G401 (cell line): ENCODE data around the gene FAM114A1. TPM values are rescaled to one million over a fixed set of nuclear protein-coding genes. Genes with fewer than 3 reads are reported as not detected.
A peak's percentile ranks its signal among the peaks of the same experiment; 100 is the strongest.
"Not testable (repeated sequence)": the region's sequence is repeated elsewhere in the genome, so short reads cannot be mapped to it uniquely, and the experiment has no call there.

Source experiments
- DNase-seq: peaks from one replicate; pipeline ENCODE4 v3.0.0-alpha.2; 2015; ENCODE audit warnings: low spot score
- in situ Hi-C: cut with HindIII; loops from 2 replicates; pipeline ENCODE4 v1.10.0; 2016; ENCODE audit warnings: low sequenced_read_pairs, mixed read lengths
- total RNA-seq: library from RNA; depleted of rRNA; stranded (reverse); fragments of >200 nt; shearing (Covaris generic); gene quantifications from 2 replicates; pipeline ENCODE4 v1.2.3, GENCODE V29; 2014

Gene FAM114A1
- total RNA-seq, 1 experiment from 2014 or later, result 8.7 TPM

- DNase-seq, result no peak
- in situ Hi-C loops, result no loop called here
Observed at GRCh38 chr4:38954727-38955126, 87.1 kb downstream of the FAM114A1 start.

- no peak for DNase-seq
- in situ Hi-C loops, result no loop called here
Observed at GRCh38 chr4:38955957-38956356, 88.4 kb downstream of the FAM114A1 start.

- DNase-seq, result no peak
- in situ Hi-C loops, result no loop called here
Observed at GRCh38 chr4:38957261-38957815, 89.7 kb downstream of the FAM114A1 start.

GRCh38 chr4:38957893-38958292 lies 90.3 kb downstream of the FAM114A1 start:
- in situ Hi-C loops, result no loop called here
- no peak for DNase-seq

GRCh38 chr4:38958453-38959190 lies 91.0 kb downstream of the FAM114A1 start:
- in situ Hi-C loops, result no loop called here
- no peak for DNase-seq

- DNase-seq, in situ Hi-C loops: not testable (repeated sequence)
Observed at GRCh38 chr4:38959248-38959647, 91.6 kb downstream of the FAM114A1 start.

GRCh38 chr4:38964942-38965775 lies 97.6 kb downstream of the FAM114A1 start:
- in situ Hi-C loops, result no loop called here
- DNase-seq, result no peak

- DNase-seq, result no peak
- in situ Hi-C loops, result no loop called here
Observed at GRCh38 chr4:38965866-38966265, 98.3 kb downstream of the FAM114A1 start.

- no peak for DNase-seq
- in situ Hi-C loops, result no loop called here
Observed at GRCh38 chr4:38967260-38968095, 99.9 kb downstream of the FAM114A1 start.

- in situ Hi-C loops, result no loop called here
Observed at GRCh38 chr4:38968668-38969067, 101.1 kb downstream of the FAM114A1 start.

GRCh38 chr4:38976308-38976707 lies 108.7 kb downstream of the FAM114A1 start:
- no peak for DNase-seq
- in situ Hi-C loops, result no loop called here

More at GRCh38 chr4:38968668-38969067, 101.1 kb downstream of the FAM114A1 start:
- DNase-seq, result no peak

GRCh38 chr4:38979081-38979480 lies 111.5 kb downstream of the FAM114A1 start:
- DNase-seq, result peak; percentile 82
- in situ Hi-C loops, result no loop called here

- DNase-seq, result peak; percentile 62
- in situ Hi-C loops, result no loop called here
Observed at GRCh38 chr4:38979511-38980230, 112.1 kb downstream of the FAM114A1 start.

GRCh38 chr4:38980903-38981676 lies 113.5 kb downstream of the FAM114A1 start:
- DNase-seq, result no peak
- in situ Hi-C loops, result no loop called here

GRCh38 chr4:38982361-38983095 lies 114.9 kb downstream of the FAM114A1 start:
- no peak for DNase-seq

GRCh38 chr4:38983291-38983690 lies 115.7 kb downstream of the FAM114A1 start:
- no peak for DNase-seq
- in situ Hi-C loops, result no loop called here

More at GRCh38 chr4:38982361-38983095, 114.9 kb downstream of the FAM114A1 start:
- in situ Hi-C loops, result no loop called here
